HEK293 (cell line): Measurements from ENCODE around the gene MOB1A.
"Not testable (repeated sequence)": the region's sequence is repeated elsewhere in the genome, so short reads cannot be mapped to it uniquely, and the experiment has no call there.

ENCODE experiments used
- CTCF ChIP-seq: fragments of 450-650 bp; formaldehyde crosslinking; IDR thresholded peaks from 2 replicates; pipeline ENCODE4 v1.5.1; 2016; ENCODE audit warnings: missing biosample characterization, missing genetic modification characterization
- HOXA7 ChIP-seq: sonication (generic); formaldehyde crosslinking; IDR thresholded peaks from 2 replicates; pipeline ENCODE4 v1.8.1; 2022; ENCODE audit warnings: missing genetic modification reagents, borderline replicate concordance
- MZF1 ChIP-seq: fragments of 450-650 bp; formaldehyde crosslinking; IDR thresholded peaks from 2 replicates; pipeline ENCODE4 v1.5.1; 2017; ENCODE audit warnings: missing biosample characterization, missing genetic modification characterization, borderline replicate concordance
- OSR2 ChIP-seq: fragments of 450-650 bp; formaldehyde crosslinking; IDR thresholded peaks from 2 replicates; pipeline ENCODE4 v1.5.1; 2016; ENCODE audit warnings: missing biosample characterization, missing genetic modification characterization
- ZBTB7A ChIP-seq: fragments of 450-650 bp; formaldehyde crosslinking; IDR thresholded peaks from 2 replicates; pipeline ENCODE4 v1.5.1; 2016; ENCODE audit warnings: low read depth, missing biosample characterization, missing genetic modification characterization
- ZFP3 ChIP-seq: fragments of 450-650 bp; formaldehyde crosslinking; IDR thresholded peaks from 2 replicates; pipeline ENCODE4 v1.5.1; 2016; ENCODE audit warnings: low read depth, missing biosample characterization, missing genetic modification characterization
- ZNF274 ChIP-seq, 2 experiments: fragments of 200-500 bp in 1 of 2; fragments of 450-650 bp in 1 of 2; sonication (Bioruptor generic) in 1 of 2; formaldehyde crosslinking in 1 of 2; IDR thresholded peaks; 2 replicates each; pipeline versions ENCODE4 v1.5.1 to v1.6.1; 2014 to 2016; ENCODE audit warnings: borderline replicate concordance in 1 of 2, inconsistent platforms in 1 of 2, low read length in 1 of 2, missing biosample characterization in 1 of 2, missing genetic modification characterization in 1 of 2
- ZNF292 ChIP-seq: fragments of 450-650 bp; formaldehyde crosslinking; IDR thresholded peaks from 2 replicates; pipeline ENCODE4 v1.5.1; 2016; ENCODE audit warnings: low read depth, missing biosample characterization, missing genetic modification characterization, borderline replicate concordance
- ZNF670 ChIP-seq: fragments of 450-650 bp; formaldehyde crosslinking; IDR thresholded peaks from 2 replicates; pipeline ENCODE4 v1.5.1; 2016; ENCODE audit warnings: missing biosample characterization, missing genetic modification characterization, low read depth
- ZNF776 ChIP-seq: fragments of 450-650 bp; formaldehyde crosslinking; IDR thresholded peaks from 2 replicates; pipeline ENCODE4 v1.5.0; 2017; ENCODE audit warnings: missing biosample characterization, missing genetic modification characterization, borderline replicate concordance
- ZSCAN30 ChIP-seq: fragments of 450-650 bp; IDR thresholded peaks from 2 replicates; pipeline ENCODE4 v1.5.1; 2018; ENCODE audit warnings: missing biosample characterization, mild to moderate bottlenecking, missing genetic modification characterization, moderate library complexity
- TF ChIP-seq, protein P1 (sequence below): fragments of 450-650 bp; formaldehyde crosslinking; IDR thresholded peaks from 2 replicates; pipeline ENCODE4 v1.5.1; 2016; ENCODE audit warnings: missing biosample characterization, missing genetic modification characterization
- TF ChIP-seq, protein P2 (sequence below): fragments of 450-650 bp; formaldehyde crosslinking; IDR thresholded peaks from 2 replicates; pipeline ENCODE4 v1.5.1; 2016; ENCODE audit warnings: missing biosample characterization, missing genetic modification characterization

GRCh38 chr2:74186706-74187105, 8.0 kb upstream of the MOB1A start:
- not testable (repeated sequence) for TF ChIP-seq CTCF; ZNF274 (IDR thresholded peaks at IDR 0.05; ENCODE audit: low read length); ZNF274 (tag by site-specific recombination; IDR thresholded peaks at IDR 0.05; ENCODE audit: borderline replicate concordance); ZBTB7A; ZSCAN30 (tag by site-specific recombination); OSR2 (tag by site-specific recombination); MZF1 (tag by site-specific recombination); ZNF776 (tag by site-specific recombination); ZNF670 (tag by site-specific recombination); HOXA7 (CRISPR knock-in tag); ZNF292; ZFP3 (tag by site-specific recombination)
- TF ChIP-seq, protein P1, sequence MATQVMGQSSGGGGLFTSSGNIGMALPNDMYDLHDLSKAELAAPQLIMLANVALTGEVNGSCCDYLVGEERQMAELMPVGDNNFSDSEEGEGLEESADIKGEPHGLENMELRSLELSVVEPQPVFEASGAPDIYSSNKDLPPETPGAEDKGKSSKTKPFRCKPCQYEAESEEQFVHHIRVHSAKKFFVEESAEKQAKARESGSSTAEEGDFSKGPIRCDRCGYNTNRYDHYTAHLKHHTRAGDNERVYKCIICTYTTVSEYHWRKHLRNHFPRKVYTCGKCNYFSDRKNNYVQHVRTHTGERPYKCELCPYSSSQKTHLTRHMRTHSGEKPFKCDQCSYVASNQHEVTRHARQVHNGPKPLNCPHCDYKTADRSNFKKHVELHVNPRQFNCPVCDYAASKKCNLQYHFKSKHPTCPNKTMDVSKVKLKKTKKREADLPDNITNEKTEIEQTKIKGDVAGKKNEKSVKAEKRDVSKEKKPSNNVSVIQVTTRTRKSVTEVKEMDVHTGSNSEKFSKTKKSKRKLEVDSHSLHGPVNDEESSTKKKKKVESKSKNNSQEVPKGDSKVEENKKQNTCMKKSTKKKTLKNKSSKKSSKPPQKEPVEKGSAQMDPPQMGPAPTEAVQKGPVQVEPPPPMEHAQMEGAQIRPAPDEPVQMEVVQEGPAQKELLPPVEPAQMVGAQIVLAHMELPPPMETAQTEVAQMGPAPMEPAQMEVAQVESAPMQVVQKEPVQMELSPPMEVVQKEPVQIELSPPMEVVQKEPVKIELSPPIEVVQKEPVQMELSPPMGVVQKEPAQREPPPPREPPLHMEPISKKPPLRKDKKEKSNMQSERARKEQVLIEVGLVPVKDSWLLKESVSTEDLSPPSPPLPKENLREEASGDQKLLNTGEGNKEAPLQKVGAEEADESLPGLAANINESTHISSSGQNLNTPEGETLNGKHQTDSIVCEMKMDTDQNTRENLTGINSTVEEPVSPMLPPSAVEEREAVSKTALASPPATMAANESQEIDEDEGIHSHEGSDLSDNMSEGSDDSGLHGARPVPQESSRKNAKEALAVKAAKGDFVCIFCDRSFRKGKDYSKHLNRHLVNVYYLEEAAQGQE (tag by site-specific recombination), result not testable (repeated sequence)
- TF ChIP-seq, protein P2, sequence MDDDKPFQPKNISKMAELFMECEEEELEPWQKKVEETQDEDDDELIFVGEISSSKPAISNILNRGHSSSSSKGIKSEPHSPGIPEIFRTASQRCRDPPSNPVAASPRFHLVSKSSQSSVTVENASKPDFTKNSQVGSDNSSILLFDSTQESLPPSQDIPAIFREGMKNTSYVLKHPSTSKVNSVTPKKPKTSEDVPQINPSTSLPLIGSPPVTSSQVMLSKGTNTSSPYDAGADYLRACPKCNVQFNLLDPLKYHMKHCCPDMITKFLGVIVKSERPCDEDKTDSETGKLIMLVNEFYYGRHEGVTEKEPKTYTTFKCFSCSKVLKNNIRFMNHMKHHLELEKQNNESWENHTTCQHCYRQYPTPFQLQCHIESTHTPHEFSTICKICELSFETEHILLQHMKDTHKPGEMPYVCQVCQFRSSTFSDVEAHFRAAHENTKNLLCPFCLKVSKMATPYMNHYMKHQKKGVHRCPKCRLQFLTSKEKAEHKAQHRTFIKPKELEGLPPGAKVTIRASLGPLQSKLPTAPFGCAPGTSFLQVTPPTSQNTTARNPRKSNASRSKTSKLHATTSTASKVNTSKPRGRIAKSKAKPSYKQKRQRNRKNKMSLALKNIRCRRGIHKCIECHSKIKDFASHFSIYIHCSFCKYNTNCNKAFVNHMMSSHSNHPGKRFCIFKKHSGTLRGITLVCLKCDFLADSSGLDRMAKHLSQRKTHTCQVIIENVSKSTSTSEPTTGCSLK (tag by site-specific recombination), result not testable (repeated sequence)
